Measurements from ENCODE around the gene CCL20. TPM values are rescaled to one million over a fixed set of nuclear protein-coding genes. Genes with fewer than 3 reads are reported as not detected.

CCL20 gene
- total RNA-seq, 2 donors from 2014 or later, result 11.5 to 43.5 TPM

GRCh38 chr2:227865291-227865690, 51.6 kb downstream of the CCL20 start:
- DNase-seq, result no peak
- H3K27me3 ChIP-seq, result no peaks in the 10 kb centered on the region
- TF ChIP-seq, protein P1, sequence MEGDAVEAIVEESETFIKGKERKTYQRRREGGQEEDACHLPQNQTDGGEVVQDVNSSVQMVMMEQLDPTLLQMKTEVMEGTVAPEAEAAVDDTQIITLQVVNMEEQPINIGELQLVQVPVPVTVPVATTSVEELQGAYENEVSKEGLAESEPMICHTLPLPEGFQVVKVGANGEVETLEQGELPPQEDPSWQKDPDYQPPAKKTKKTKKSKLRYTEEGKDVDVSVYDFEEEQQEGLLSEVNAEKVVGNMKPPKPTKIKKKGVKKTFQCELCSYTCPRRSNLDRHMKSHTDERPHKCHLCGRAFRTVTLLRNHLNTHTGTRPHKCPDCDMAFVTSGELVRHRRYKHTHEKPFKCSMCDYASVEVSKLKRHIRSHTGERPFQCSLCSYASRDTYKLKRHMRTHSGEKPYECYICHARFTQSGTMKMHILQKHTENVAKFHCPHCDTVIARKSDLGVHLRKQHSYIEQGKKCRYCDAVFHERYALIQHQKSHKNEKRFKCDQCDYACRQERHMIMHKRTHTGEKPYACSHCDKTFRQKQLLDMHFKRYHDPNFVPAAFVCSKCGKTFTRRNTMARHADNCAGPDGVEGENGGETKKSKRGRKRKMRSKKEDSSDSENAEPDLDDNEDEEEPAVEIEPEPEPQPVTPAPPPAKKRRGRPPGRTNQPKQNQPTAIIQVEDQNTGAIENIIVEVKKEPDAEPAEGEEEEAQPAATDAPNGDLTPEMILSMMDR (IDR thresholded peaks at IDR 0.05), result no peak
- intact Hi-C loops (cut with DNase I), result loop anchor here (10.0 kb wide), 1 partner anchor 460 kb away; no protein-coding TSS in a partner anchor
- H3K9me3 ChIP-seq, result no peaks in the 10 kb centered on the region
- H3K9ac ChIP-seq (ENCODE audit: low read depth in 2 of 2, low read length in 2 of 2), result no peak overlapping the region
- no peak overlapping the region for H3K27ac ChIP-seq
- H3K4me1 ChIP-seq, result no peaks in the 10 kb centered on the region
- H3K36me3 ChIP-seq, result no peaks in the 10 kb centered on the region
- no peak overlapping the region for H3K4me3 ChIP-seq

Other genes with a start within 250 kb of the CCL20 start
- gene SCYGR2, start 214.9 kb upstream of the CCL20 start, total RNA-seq, result not detected
- not detected for gene SCYGR3, start 199.0 kb upstream of the CCL20 start, total RNA-seq
- gene SCYGR4, start 196.3 kb upstream of the CCL20 start, total RNA-seq, result not detected
- gene SCYGR5, start 147.0 kb upstream of the CCL20 start, total RNA-seq, result not detected
- gene SLC19A3, start 95.8 kb upstream of the CCL20 start, total RNA-seq, result 10 to 100 TPM in 1 of 2 donors, 1 to 10 TPM in 1; 6.4 to 19.6 TPM
- gene SCYGR6, start 89.1 kb upstream of the CCL20 start, total RNA-seq, result not detected
- not detected for gene SCYGR7, start 85.5 kb upstream of the CCL20 start, total RNA-seq
- gene SCYGR8, start 67.9 kb upstream of the CCL20 start, total RNA-seq, result not detected
- gene DAW1, start 57.8 kb downstream of the CCL20 start, total RNA-seq, result not detected

Measured in colonic mucosa (tissue), 4 donors.